ENCODE measurements around the gene CACNA1C.

Gene CACNA1C

GRCh38 chr12:2298556-2299200, 245.9 kb downstream of the CACNA1C start:
- no peak for DNase-seq (ENCODE audit: low spot score)

GRCh38 chr12:2299206-2299605, 246.4 kb downstream of the CACNA1C start:
- DNase-seq (ENCODE audit: low spot score), result no peak

GRCh38 chr12:2300168-2300567, 247.4 kb downstream of the CACNA1C start:
- no peak for DNase-seq (ENCODE audit: low spot score)

GRCh38 chr12:2300886-2301285, 248.1 kb downstream of the CACNA1C start:
- DNase-seq (ENCODE audit: low spot score), result no peak

- DNase-seq (ENCODE audit: low spot score), result no peak
These were observed 249.0 kb downstream of the CACNA1C start for GRCh38 chr12:2301531-2302461.

- DNase-seq (ENCODE audit: low spot score), result no peak
These were observed 250.2 kb downstream of the CACNA1C start for GRCh38 chr12:2302711-2303580.

- DNase-seq (ENCODE audit: low spot score), result no peak
These were observed 251.4 kb downstream of the CACNA1C start for GRCh38 chr12:2304223-2304622.

- DNase-seq (ENCODE audit: low spot score), result no peak
These were observed 253.2 kb downstream of the CACNA1C start for GRCh38 chr12:2306012-2306411.

GRCh38 chr12:2306735-2307134, 253.9 kb downstream of the CACNA1C start:
- DNase-seq (ENCODE audit: low spot score), result no peak

GRCh38 chr12:2307550-2307949, 254.8 kb downstream of the CACNA1C start:
- DNase-seq (ENCODE audit: low spot score), result no peak

- no peak for DNase-seq (ENCODE audit: low spot score)
These were observed 256.9 kb downstream of the CACNA1C start for GRCh38 chr12:2309647-2310046.

- DNase-seq (ENCODE audit: low spot score), result no peak
These were observed 258.4 kb downstream of the CACNA1C start for GRCh38 chr12:2311020-2311778.

- DNase-seq (ENCODE audit: low spot score), result no peak
These were observed 259.4 kb downstream of the CACNA1C start for GRCh38 chr12:2312175-2312574.

GRCh38 chr12:2312770-2313169, 260.0 kb downstream of the CACNA1C start:
- DNase-seq (ENCODE audit: low spot score), result no peak

- DNase-seq (ENCODE audit: low spot score), result no peak
These were observed 261.7 kb downstream of the CACNA1C start for GRCh38 chr12:2314492-2314891.

GRCh38 chr12:2317772-2318171, 265.0 kb downstream of the CACNA1C start:
- DNase-seq (ENCODE audit: low spot score), result no peak

- DNase-seq (ENCODE audit: low spot score), result no peak
These were observed 265.5 kb downstream of the CACNA1C start for GRCh38 chr12:2318286-2318685.

- no peak for DNase-seq (ENCODE audit: low spot score)
These were observed 266.3 kb downstream of the CACNA1C start for GRCh38 chr12:2319136-2319535.

GRCh38 chr12:2319737-2320506, 267.1 kb downstream of the CACNA1C start:
- DNase-seq (ENCODE audit: low spot score), result no peak

GRCh38 chr12:2320841-2321240, 268.1 kb downstream of the CACNA1C start:
- no peak for DNase-seq (ENCODE audit: low spot score)

Measured in globus pallidus (tissue), 1 donor.